Measurements from ENCODE around the gene HPGDS. TPM values are rescaled to one million over a fixed set of nuclear protein-coding genes. Genes with fewer than 3 reads are reported as not detected.

The HPGDS gene
- total and polyA plus RNA-seq, 2 of the 13 experiments (the other 11 are each of a cell fraction or from before 2014, with no cell fraction given): not detected

GRCh38 chr4:94344457-94344856, 1.8 kb upstream of the HPGDS start:
- POLR2A ChIA-PET: no interaction called here
- no peak for DNase-seq (ENCODE audit: low spot score)
- no peak for FAIRE-seq
- Histone ChIP-seq H3K4me2 (ENCODE audit: low read depth, low read length) (no peak overlapping the region), H3K9ac (ENCODE audit: insufficient read depth, low read depth, low read length) (no peak overlapping the region), H3K4me1 (ENCODE audit: insufficient read depth, low read length) (0 out of 2 replicates have a peak, but pooled peaks cover 6% of the 10 kb centered on the region), H3K27me3 (ENCODE audit: control insufficient read depth in 1 of 2, insufficient read depth in 2 of 2, low read length in 2 of 2) (no peaks in the 10 kb centered on the region; a peak in 1 of 5 replicates), H3K79me2 (ENCODE audit: insufficient read depth, low read length) (no peaks in the 10 kb centered on the region), H3K36me3 (replicated peaks in 1 of 2; ENCODE audit: control insufficient read depth in 1 of 2, insufficient read depth in 2 of 2, low read length in 2 of 2) (no peaks in the 10 kb centered on the region), H4K20me1 (ENCODE audit: insufficient read depth, low read length) (no peaks in the 10 kb centered on the region), H3K4me3 (replicated peaks in 1 of 3; ENCODE audit: insufficient read depth in 1 of 3, low read depth in 2 of 3, low read length in 3 of 3) (no peak overlapping the region), H3K27ac (ENCODE audit: extremely low read length, insufficient read depth, low read length) (no peak overlapping the region), H3K9me3 (ENCODE audit: low read length) (no peaks in the 10 kb centered on the region), H2AFZ (ENCODE audit: low read length) (no peak overlapping the region)
- in situ Hi-C loops (cut with HindIII; ENCODE audit: extremely low pct_ligation_motif_present, low pct_unique_long_range_greater_than_20kb) (no loop called here), intact Hi-C loops (cut with micrococcal nuclease; ENCODE audit: unreplicated experiment) (no loop called here)
- no TSS peak for BruUV-seq (replicated peaks)
- CTCF ChIA-PET (ENCODE audit: low intra/inter-chr PET ratio, low total read pairs): no interaction called here
- WGBS (ENCODE audit: low lambda C conversion rate): 49% methylated on average over 4 of the region's 5 CpGs
- ATAC-seq: no peak
- TF ChIP-seq POGK (CRISPR knock-in tag; conservative IDR thresholded peaks at IDR 0.05) (no peak), BRCA1 (CRISPR knock-in tag; IDR thresholded peaks at IDR 0.05) (no peak), THAP11 (CRISPR knock-in tag; IDR thresholded peaks at IDR 0.05) (no peak), STAG1 (CRISPR knock-in tag; IDR thresholded peaks at IDR 0.05) (0 out of 2 replicates have a peak, but pooled peaks have one; percentile 7), ZNF720 (CRISPR knock-in tag; IDR thresholded peaks at IDR 0.05) (no peak), AHR (CRISPR knock-in tag; IDR thresholded peaks at IDR 0.05) (no peak), ASH2L (IDR thresholded peaks at IDR 0.05; ENCODE audit: insufficient read length, low read depth, low read length) (no peak), MAFG (CRISPR knock-in tag; IDR thresholded peaks at IDR 0.05) (no peak)

Data from HepG2 (cell line).